HUDEP-2 (cell line): Measurements from ENCODE around the gene SULT1A1.

Source experiments
- DNase-seq, 76 experiments: peaks; one replicate each; lab custom pipeline; 2025; ENCODE audit not compliant: unreplicated experiment in 76 of 76; lab: John Stamatoyannopoulos, UW

SULT1A1 gene

GRCh38 chr16:28592511-28592910 lies 17.3 kb downstream of the SULT1A1 start:
- DNase-seq, result no peak

GRCh38 chr16:28591355-28591754 lies 18.5 kb downstream of the SULT1A1 start:
- no peak for DNase-seq

- no peak for DNase-seq
These were observed 19.2 kb downstream of the SULT1A1 start for GRCh38 chr16:28590384-28591340.

- no peak for DNase-seq
These were observed 19.9 kb downstream of the SULT1A1 start for GRCh38 chr16:28589930-28590329.

- DNase-seq, result no peak
These were observed 20.8 kb downstream of the SULT1A1 start for GRCh38 chr16:28589069-28589468.

GRCh38 chr16:28587386-28587785 lies 22.5 kb downstream of the SULT1A1 start:
- DNase-seq, result no peak

- no peak for DNase-seq
These were observed 23.4 kb downstream of the SULT1A1 start for GRCh38 chr16:28586466-28586865.

GRCh38 chr16:28585674-28586073 lies 24.2 kb downstream of the SULT1A1 start:
- no peak for DNase-seq

- no peak for DNase-seq
These were observed 29.0 kb downstream of the SULT1A1 start for GRCh38 chr16:28580726-28581315.

GRCh38 chr16:28575446-28576109 lies 34.3 kb downstream of the SULT1A1 start:
- no peak for DNase-seq

- no peak for DNase-seq
These were observed 34.9 kb downstream of the SULT1A1 start for GRCh38 chr16:28574925-28575324.

- no peak for DNase-seq
These were observed 35.8 kb downstream of the SULT1A1 start for GRCh38 chr16:28573738-28574718.

- peak in 1 of 76 experiments; percentile 17 for DNase-seq
These were observed 36.9 kb downstream of the SULT1A1 start for GRCh38 chr16:28572696-28573510.

- no peak for DNase-seq
These were observed 39.7 kb downstream of the SULT1A1 start for GRCh38 chr16:28569968-28570752.

- DNase-seq, result no peak
These were observed 40.8 kb downstream of the SULT1A1 start for GRCh38 chr16:28569021-28569420.

GRCh38 chr16:28567292-28567691 lies 42.6 kb downstream of the SULT1A1 start:
- DNase-seq, result no peak

GRCh38 chr16:28566233-28566925 lies 43.5 kb downstream of the SULT1A1 start:
- peak in 7 of 76 experiments; percentile 2 to 29 (median 6) for DNase-seq

GRCh38 chr16:28563218-28563617 lies 46.6 kb downstream of the SULT1A1 start:
- DNase-seq, result no peak
